ENCODE measurements around the gene IMMP2L. TPM values are rescaled to one million over a fixed set of nuclear protein-coding genes. Genes with fewer than 3 reads are reported as not detected.

Gene IMMP2L
- total RNA-seq, 2 experiments from 2014 or later, result 15.8 to 25.8 TPM

GRCh38 chr7:110867771-110868170 is 694.5 kb downstream of the IMMP2L start:
- ChIA-PET CTCF (interaction anchor here (1.0 kb wide), 1 partner anchor 231 kb away, joined by 3 read pairs; no protein-coding TSS in a partner anchor), POLR2A (no interaction called here)
- peaks cover 3% of the 10 kb centered on the region for H3K36me3 Mint-ChIP-seq (ENCODE audit: low read depth)
- no peaks in the 10 kb centered on the region for H3K4me1 Mint-ChIP-seq
- no peak overlapping the region for H3K27ac Mint-ChIP-seq
- intact Hi-C loops (cut with DNase I, micrococcal nuclease), result no loop called here
- H3K27me3 Mint-ChIP-seq, result no peaks in the 10 kb centered on the region
- no peak overlapping the region for H3K4me3 Mint-ChIP-seq
- DNase-seq (no peak), ATAC-seq (no peak)
- H3K9me3 Mint-ChIP-seq (ENCODE audit: low read depth), result peaks cover 2% of the 10 kb centered on the region

- Mint-ChIP-seq H3K4me3 (no peak overlapping the region), H3K9me3 (ENCODE audit: low read depth) (peaks cover 2% of the 10 kb centered on the region), H3K27me3 (no peaks in the 10 kb centered on the region), H3K4me1 (no peaks in the 10 kb centered on the region), H3K36me3 (ENCODE audit: low read depth) (peaks cover 3% of the 10 kb centered on the region), H3K27ac (no peak overlapping the region)
- intact Hi-C loops (cut with DNase I, micrococcal nuclease), result no loop called here
- ATAC-seq (no peak), DNase-seq (no peak)
- CTCF ChIA-PET, result interaction anchor here (0.6 kb wide), 1 partner anchor 11 kb away, joined by 3 read pairs; no protein-coding TSS in a partner anchor
- POLR2A ChIA-PET, result no interaction called here
Measured at GRCh38 chr7:110863258-110863657, 699.0 kb downstream of the IMMP2L start.

GRCh38 chr7:110861163-110861562 is 701.1 kb downstream of the IMMP2L start:
- no peaks in the 10 kb centered on the region for H3K27me3 Mint-ChIP-seq
- no peak overlapping the region for H3K4me3 Mint-ChIP-seq
- POLR2A ChIA-PET, result no interaction called here
- CTCF ChIA-PET, result no interaction called here
- no peak for ATAC-seq
- H3K27ac Mint-ChIP-seq, result no peak overlapping the region
- intact Hi-C loops (cut with DNase I, micrococcal nuclease), result no loop called here
- H3K4me1 Mint-ChIP-seq, result no peaks in the 10 kb centered on the region
- H3K36me3 Mint-ChIP-seq (ENCODE audit: low read depth), result no peaks in the 10 kb centered on the region
- H3K9me3 Mint-ChIP-seq (ENCODE audit: low read depth), result peaks cover 2% of the 10 kb centered on the region
- no peak for DNase-seq

DNA sequence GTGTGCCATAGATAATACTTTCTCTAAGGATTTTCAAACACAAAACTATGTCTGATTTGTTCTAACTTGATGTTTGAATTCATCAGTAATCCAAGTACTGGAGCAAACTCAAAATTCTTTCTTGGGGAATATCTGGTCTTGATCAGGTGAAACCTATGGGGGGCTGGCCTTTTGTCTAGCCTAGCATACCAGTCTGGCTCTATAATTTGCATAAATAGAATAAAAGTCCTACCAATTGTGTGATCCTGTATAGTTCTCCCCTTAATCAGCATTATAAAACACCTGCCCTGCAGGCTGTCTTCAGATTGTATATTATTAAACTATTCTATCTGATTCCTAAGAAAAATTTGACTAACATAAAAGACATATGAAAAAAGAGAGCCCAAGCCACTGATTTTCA is 705.2 kb downstream of the IMMP2L start:
- H3K27me3 Mint-ChIP-seq, result no peaks in the 10 kb centered on the region
- POLR2A ChIA-PET, result no interaction called here
- H3K9me3 Mint-ChIP-seq (ENCODE audit: low read depth), result no peaks in the 10 kb centered on the region
- H3K36me3 Mint-ChIP-seq (ENCODE audit: low read depth), result no peaks in the 10 kb centered on the region
- no peaks in the 10 kb centered on the region for H3K4me1 Mint-ChIP-seq
- DNase-seq, result no peak
- H3K27ac Mint-ChIP-seq, result no peak overlapping the region
- intact Hi-C loops (cut with DNase I, micrococcal nuclease), result no loop called here
- CTCF ChIA-PET, result no interaction called here
- ATAC-seq, result no peak
- H3K4me3 Mint-ChIP-seq, result no peak overlapping the region

DNA sequence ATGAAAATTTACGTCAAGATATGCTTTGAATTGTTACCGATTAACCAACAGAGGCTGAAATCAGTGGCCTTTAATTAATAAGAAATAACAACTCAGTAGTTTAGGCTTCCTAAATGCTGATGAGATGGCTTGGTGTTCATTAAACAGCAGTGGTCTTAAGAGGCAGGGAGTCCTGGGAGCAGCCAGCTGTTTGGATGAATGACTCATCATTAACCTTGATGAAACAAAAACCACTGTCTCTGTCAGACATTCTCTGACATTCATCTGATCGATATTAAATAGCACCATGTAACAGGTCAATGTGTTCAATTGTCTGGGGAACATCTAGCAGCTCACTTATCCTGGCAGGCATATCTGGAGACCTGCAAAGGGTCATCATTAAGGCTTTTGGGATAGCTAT is 705.6 kb downstream of the IMMP2L start:
- intact Hi-C loops (cut with DNase I, micrococcal nuclease), result no loop called here
- no peak for ATAC-seq
- CTCF ChIA-PET, result interaction anchor here (1.5 kb wide), 1 partner anchor 21 kb away, joined by 3 read pairs; no protein-coding TSS in a partner anchor
- no peaks in the 10 kb centered on the region for H3K4me1 Mint-ChIP-seq
- no peaks in the 10 kb centered on the region for H3K27me3 Mint-ChIP-seq
- no peak for DNase-seq
- no peak overlapping the region for H3K27ac Mint-ChIP-seq
- no peaks in the 10 kb centered on the region for H3K36me3 Mint-ChIP-seq (ENCODE audit: low read depth)
- POLR2A ChIA-PET, result no interaction called here
- no peaks in the 10 kb centered on the region for H3K9me3 Mint-ChIP-seq (ENCODE audit: low read depth)
- no peak overlapping the region for H3K4me3 Mint-ChIP-seq

DNA sequence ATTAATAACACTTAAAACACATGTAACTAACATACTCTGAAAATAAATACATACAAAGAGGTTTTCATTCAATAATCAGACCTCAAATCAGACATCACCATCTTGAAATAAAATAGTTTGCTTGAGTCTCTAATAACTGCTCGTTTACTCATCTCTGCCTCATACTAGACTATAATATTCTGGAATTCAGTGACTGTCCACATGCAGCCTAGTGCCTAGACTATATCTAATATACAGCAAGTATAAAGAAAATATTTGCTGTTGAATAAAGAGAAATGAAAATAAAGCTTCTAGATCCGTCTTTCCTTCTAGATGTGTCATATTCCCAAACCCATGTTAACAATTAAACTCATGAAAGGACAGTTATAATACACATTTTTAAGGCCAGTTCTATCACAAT is 707.6 kb downstream of the IMMP2L start:
- Mint-ChIP-seq H3K27ac (no peak overlapping the region), H3K4me1 (no peaks in the 10 kb centered on the region), H3K27me3 (no peaks in the 10 kb centered on the region), H3K9me3 (ENCODE audit: low read depth) (no peaks in the 10 kb centered on the region), H3K4me3 (no peak overlapping the region), H3K36me3 (ENCODE audit: low read depth) (no peaks in the 10 kb centered on the region)
- ChIA-PET CTCF (interaction anchor here (1.6 kb wide), 1 partner anchor 22 kb away, joined by 3 read pairs; no protein-coding TSS in a partner anchor), POLR2A (no interaction called here)
- DNase-seq (no peak), ATAC-seq (no peak)
- intact Hi-C loops (cut with DNase I, micrococcal nuclease), result no loop called here

DNA sequence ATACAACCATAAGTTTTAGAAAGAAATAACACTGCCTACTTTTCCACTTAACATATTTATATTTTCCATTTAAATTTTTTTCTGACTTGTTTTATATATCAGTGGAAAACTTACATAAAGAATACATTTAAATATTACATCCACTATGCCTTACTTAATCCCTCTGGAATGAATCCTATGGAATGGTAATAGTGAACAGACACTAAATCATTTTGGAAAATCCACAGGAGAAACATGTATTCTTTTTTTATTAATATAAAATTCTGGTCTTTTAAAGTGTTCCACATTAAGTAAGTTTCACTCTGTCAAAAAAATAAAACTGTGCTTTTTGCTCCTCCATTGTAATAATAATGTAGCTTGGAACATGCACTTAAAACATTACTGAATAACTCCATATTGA is 708.1 kb downstream of the IMMP2L start:
- ChIA-PET CTCF (no interaction called here), POLR2A (no interaction called here)
- H3K9me3 Mint-ChIP-seq (ENCODE audit: low read depth), result no peaks in the 10 kb centered on the region
- H3K27ac Mint-ChIP-seq, result no peak overlapping the region
- no peaks in the 10 kb centered on the region for H3K36me3 Mint-ChIP-seq (ENCODE audit: low read depth)
- DNase-seq (no peak), ATAC-seq (no peak)
- no peak overlapping the region for H3K4me3 Mint-ChIP-seq
- H3K27me3 Mint-ChIP-seq, result no peaks in the 10 kb centered on the region
- intact Hi-C loops (cut with DNase I, micrococcal nuclease), result no loop called here
- no peaks in the 10 kb centered on the region for H3K4me1 Mint-ChIP-seq

GRCh38 chr7:110853263-110853662 is 709.0 kb downstream of the IMMP2L start:
- no peak for DNase-seq
- no peak for ATAC-seq
- Mint-ChIP-seq H3K27me3 (no peaks in the 10 kb centered on the region), H3K4me1 (no peaks in the 10 kb centered on the region), H3K27ac (no peak overlapping the region), H3K36me3 (ENCODE audit: low read depth) (no peaks in the 10 kb centered on the region), H3K9me3 (ENCODE audit: low read depth) (no peaks in the 10 kb centered on the region), H3K4me3 (no peak overlapping the region)
- ChIA-PET POLR2A (no interaction called here), CTCF (no interaction called here)
- intact Hi-C loops (cut with DNase I, micrococcal nuclease), result no loop called here

GRCh38 chr7:110852156-110852940 is 709.9 kb downstream of the IMMP2L start:
- Mint-ChIP-seq H3K9me3 (ENCODE audit: low read depth) (no peaks in the 10 kb centered on the region), H3K27ac (no peak overlapping the region), H3K27me3 (no peaks in the 10 kb centered on the region), H3K4me1 (no peaks in the 10 kb centered on the region), H3K4me3 (no peak overlapping the region), H3K36me3 (ENCODE audit: low read depth) (no peaks in the 10 kb centered on the region)
- ATAC-seq (peak; percentile 51), DNase-seq (no peak)
- intact Hi-C loops (cut with DNase I, micrococcal nuclease), result no loop called here
- ChIA-PET CTCF (interaction anchor here (0.6 kb wide), 1 partner anchor 11 kb away, joined by 3 read pairs; no protein-coding TSS in a partner anchor), POLR2A (no interaction called here)

GRCh38 chr7:110850224-110850623 is 712.1 kb downstream of the IMMP2L start:
- ATAC-seq (no peak), DNase-seq (no peak)
- POLR2A ChIA-PET, result no interaction called here
- intact Hi-C loops (cut with DNase I, micrococcal nuclease), result no loop called here
- CTCF ChIA-PET, result no interaction called here
- H3K4me1 Mint-ChIP-seq, result no peaks in the 10 kb centered on the region
- no peak overlapping the region for H3K4me3 Mint-ChIP-seq
- H3K27me3 Mint-ChIP-seq, result no peaks in the 10 kb centered on the region
- no peaks in the 10 kb centered on the region for H3K36me3 Mint-ChIP-seq (ENCODE audit: low read depth)
- H3K9me3 Mint-ChIP-seq (ENCODE audit: low read depth), result no peaks in the 10 kb centered on the region
- no peak overlapping the region for H3K27ac Mint-ChIP-seq

- Mint-ChIP-seq H3K36me3 (ENCODE audit: low read depth) (no peaks in the 10 kb centered on the region), H3K4me3 (no peak overlapping the region), H3K4me1 (no peaks in the 10 kb centered on the region), H3K27ac (no peak overlapping the region), H3K27me3 (no peaks in the 10 kb centered on the region), H3K9me3 (ENCODE audit: low read depth) (no peaks in the 10 kb centered on the region)
- ATAC-seq (no peak), DNase-seq (no peak)
- CTCF ChIA-PET, result interaction anchor here (0.6 to 1.5 kb wide), 2 partner anchors 9 to 204 kb away, joined by 3 read pairs; no protein-coding TSS in a partner anchor
- intact Hi-C loops (cut with DNase I, micrococcal nuclease), result no loop called here
- POLR2A ChIA-PET, result no interaction called here
Measured at GRCh38 chr7:110842796-110843195, 719.5 kb downstream of the IMMP2L start.

DNA sequence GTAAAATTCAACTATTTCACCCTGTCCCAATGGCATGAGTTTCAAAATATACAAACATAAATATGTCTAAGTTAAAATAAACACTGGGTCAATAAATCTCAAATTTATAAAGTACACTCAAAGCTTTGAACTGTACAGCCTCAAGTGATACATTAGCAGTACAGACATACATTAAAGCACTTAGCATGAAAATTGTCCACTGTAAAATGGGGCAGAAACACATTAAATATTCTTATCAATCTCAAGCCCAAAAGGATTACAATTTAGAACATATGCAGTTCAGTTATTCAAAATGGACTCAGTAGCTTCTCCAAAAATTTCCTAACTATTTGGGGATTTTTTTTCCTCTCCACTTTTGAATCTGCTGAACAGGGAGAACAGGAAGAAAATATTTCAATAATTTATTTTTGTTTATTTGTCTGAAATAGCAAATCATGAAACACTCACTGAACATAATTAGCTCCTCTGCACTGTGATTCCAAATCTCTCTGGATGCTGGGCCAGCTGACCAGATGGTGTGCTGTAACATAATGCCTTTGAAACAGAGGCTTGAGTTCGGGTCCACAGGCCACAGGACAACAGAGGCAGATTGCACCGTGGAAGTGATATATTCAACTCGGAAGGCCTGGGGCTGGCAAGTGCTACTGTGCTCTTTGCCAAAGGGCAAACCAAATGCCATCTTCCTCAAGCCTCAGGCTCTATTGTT is 720.3 kb downstream of the IMMP2L start:
- H3K27me3 Mint-ChIP-seq, result no peaks in the 10 kb centered on the region
- H3K36me3 Mint-ChIP-seq (ENCODE audit: low read depth), result no peaks in the 10 kb centered on the region
- H3K27ac Mint-ChIP-seq, result no peak overlapping the region
- DNase-seq, result no peak
- ChIA-PET CTCF (no interaction called here), POLR2A (no interaction called here)
- no peaks in the 10 kb centered on the region for H3K9me3 Mint-ChIP-seq (ENCODE audit: low read depth)
- intact Hi-C loops (cut with DNase I, micrococcal nuclease), result no loop called here
- no peaks in the 10 kb centered on the region for H3K4me1 Mint-ChIP-seq
- ATAC-seq, result no peak
- no peak overlapping the region for H3K4me3 Mint-ChIP-seq
